GM19239 (cell line): ENCODE data around the gene VGLL3.
"Not testable (repeated sequence)": the region's sequence is repeated elsewhere in the genome, so short reads cannot be mapped to it uniquely, and the experiment has no call there.

Experiments
- DNase-seq: peaks from one replicate; pipeline ENCODE4 v3.0.0; 2011; ENCODE audit warnings: low spot score; ENCODE audit not compliant: insufficient read length
- FAIRE-seq: peaks from 2 replicates; lab custom pipeline; 2011; peaks lifted over from hg19 to GRCh38; lab: Jason Lieb, UNC

VGLL3 gene

GRCh38 chr3:86990012-86990733 lies 776 bp downstream of the VGLL3 start:
- FAIRE-seq (no peak), DNase-seq (no peak)

- FAIRE-seq, result no peak
- no peak for DNase-seq
Measured at GRCh38 chr3:86989611-86990010, 1.3 kb downstream of the VGLL3 start.

- FAIRE-seq (no peak), DNase-seq (no peak)
Measured at GRCh38 chr3:86989006-86989405, 1.9 kb downstream of the VGLL3 start.

- no peak for FAIRE-seq
- no peak for DNase-seq
Measured at GRCh38 chr3:86988235-86988634, 2.7 kb downstream of the VGLL3 start.

- FAIRE-seq (no peak), DNase-seq (no peak)
Measured at GRCh38 chr3:86987421-86987715, 3.6 kb downstream of the VGLL3 start.

- DNase-seq, result no peak
Measured at GRCh38 chr3:86986671-86987420, 4.1 kb downstream of the VGLL3 start.

GRCh38 chr3:86985181-86985826 lies 5.6 kb downstream of the VGLL3 start:
- no peak for FAIRE-seq

More at GRCh38 chr3:86986671-86987420, 4.1 kb downstream of the VGLL3 start:
- FAIRE-seq, result no peak

GRCh38 chr3:86984271-86984670 lies 6.7 kb downstream of the VGLL3 start:
- DNase-seq (no peak), FAIRE-seq (no peak)

More at GRCh38 chr3:86985181-86985826, 5.6 kb downstream of the VGLL3 start:
- no peak for DNase-seq

GRCh38 chr3:86982883-86983282 lies 8.1 kb downstream of the VGLL3 start:
- no peak for FAIRE-seq

GRCh38 chr3:86978111-86978551 lies 12.8 kb downstream of the VGLL3 start:
- FAIRE-seq, result no peak
- no peak for DNase-seq

More at GRCh38 chr3:86982883-86983282, 8.1 kb downstream of the VGLL3 start:
- DNase-seq, result no peak

- FAIRE-seq (peak; percentile 4), DNase-seq (no peak)
Measured at GRCh38 chr3:86976219-86976618, 14.7 kb downstream of the VGLL3 start.

- FAIRE-seq, DNase-seq: not testable (repeated sequence)
Measured at GRCh38 chr3:86974177-86974576, 16.8 kb downstream of the VGLL3 start.

- no peak for FAIRE-seq
Measured at GRCh38 chr3:86973440-86973839, 17.5 kb downstream of the VGLL3 start.

GRCh38 chr3:86969500-86970189 lies 21.3 kb downstream of the VGLL3 start:
- DNase-seq (peak; percentile 28), FAIRE-seq (peak; percentile 44)

More at GRCh38 chr3:86973440-86973839, 17.5 kb downstream of the VGLL3 start:
- DNase-seq, result no peak

GRCh38 chr3:86968244-86968932 lies 22.6 kb downstream of the VGLL3 start:
- FAIRE-seq, result no peak
- DNase-seq, result no peak

GRCh38 chr3:86967062-86967461 lies 23.9 kb downstream of the VGLL3 start:
- DNase-seq (no peak), FAIRE-seq (no peak)

- no peak for DNase-seq
- FAIRE-seq, result no peak
Measured at GRCh38 chr3:86965166-86965565, 25.8 kb downstream of the VGLL3 start.

- FAIRE-seq, result no peak
Measured at GRCh38 chr3:86963611-86964010, 27.3 kb downstream of the VGLL3 start.

GRCh38 chr3:86961297-86961696 lies 29.7 kb downstream of the VGLL3 start:
- DNase-seq (no peak), FAIRE-seq (no peak)

More at GRCh38 chr3:86963611-86964010, 27.3 kb downstream of the VGLL3 start:
- no peak for DNase-seq

- FAIRE-seq (no peak), DNase-seq (no peak)
Measured at GRCh38 chr3:86960550-86960949, 30.4 kb downstream of the VGLL3 start.
